ENCODE results near the gene ABCC5. TPM values are rescaled to one million over a fixed set of nuclear protein-coding genes. Genes with fewer than 3 reads are reported as not detected.
"Not testable (repeated sequence)": the region's sequence is repeated elsewhere in the genome, so short reads cannot be mapped to it uniquely, and the experiment has no call there.

Gene ABCC5
- total RNA-seq, 1 donor = 21.2 TPM

DNA sequence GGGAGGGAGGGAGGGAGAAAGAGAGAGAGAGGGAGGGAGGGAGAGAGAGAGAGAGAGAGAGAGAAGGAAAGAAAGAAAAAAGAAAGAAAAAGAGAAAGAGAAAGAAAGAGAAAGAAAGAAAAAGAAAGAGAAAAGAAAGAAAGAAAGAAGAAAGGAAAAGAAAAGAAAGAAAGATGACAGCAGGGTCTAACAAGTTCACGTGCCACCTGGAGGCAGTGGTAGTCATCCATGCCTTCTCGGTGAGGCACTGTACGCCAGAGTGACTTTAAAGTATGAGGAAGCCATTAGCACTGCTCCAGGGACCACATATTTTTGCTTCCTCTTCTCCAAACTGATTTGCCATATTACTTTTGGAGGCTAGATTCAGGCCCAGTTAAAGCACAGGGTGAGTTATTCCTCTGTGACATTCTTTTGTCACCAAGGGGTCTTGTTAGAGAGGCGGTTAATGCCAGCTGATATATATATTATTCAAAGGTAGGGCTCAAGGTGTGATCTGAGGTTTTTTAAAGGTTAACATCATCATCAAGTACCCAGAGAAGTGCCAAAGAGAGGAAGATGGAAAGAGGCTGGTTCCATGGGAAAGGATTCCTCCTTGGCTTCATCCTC, 13.6 kb upstream of the ABCC5 start, which contains the start of gene HTR3D:
HTR3D (plus strand) TSS at position 556 of the 606 bp plus-strand sequence; CDS start at position 556, 0 bp downstream.
- TF ChIP-seq, protein P1, sequence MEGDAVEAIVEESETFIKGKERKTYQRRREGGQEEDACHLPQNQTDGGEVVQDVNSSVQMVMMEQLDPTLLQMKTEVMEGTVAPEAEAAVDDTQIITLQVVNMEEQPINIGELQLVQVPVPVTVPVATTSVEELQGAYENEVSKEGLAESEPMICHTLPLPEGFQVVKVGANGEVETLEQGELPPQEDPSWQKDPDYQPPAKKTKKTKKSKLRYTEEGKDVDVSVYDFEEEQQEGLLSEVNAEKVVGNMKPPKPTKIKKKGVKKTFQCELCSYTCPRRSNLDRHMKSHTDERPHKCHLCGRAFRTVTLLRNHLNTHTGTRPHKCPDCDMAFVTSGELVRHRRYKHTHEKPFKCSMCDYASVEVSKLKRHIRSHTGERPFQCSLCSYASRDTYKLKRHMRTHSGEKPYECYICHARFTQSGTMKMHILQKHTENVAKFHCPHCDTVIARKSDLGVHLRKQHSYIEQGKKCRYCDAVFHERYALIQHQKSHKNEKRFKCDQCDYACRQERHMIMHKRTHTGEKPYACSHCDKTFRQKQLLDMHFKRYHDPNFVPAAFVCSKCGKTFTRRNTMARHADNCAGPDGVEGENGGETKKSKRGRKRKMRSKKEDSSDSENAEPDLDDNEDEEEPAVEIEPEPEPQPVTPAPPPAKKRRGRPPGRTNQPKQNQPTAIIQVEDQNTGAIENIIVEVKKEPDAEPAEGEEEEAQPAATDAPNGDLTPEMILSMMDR (IDR thresholded peaks at IDR 0.05; ENCODE audit: insufficient read depth, low read length) = no peak
- H3K4me3 ChIP-seq (ENCODE audit: low read depth, low read length) = no peak within 1 kb of the TSS
- no peak for DNase-seq (ENCODE audit: low read depth)

DNA sequence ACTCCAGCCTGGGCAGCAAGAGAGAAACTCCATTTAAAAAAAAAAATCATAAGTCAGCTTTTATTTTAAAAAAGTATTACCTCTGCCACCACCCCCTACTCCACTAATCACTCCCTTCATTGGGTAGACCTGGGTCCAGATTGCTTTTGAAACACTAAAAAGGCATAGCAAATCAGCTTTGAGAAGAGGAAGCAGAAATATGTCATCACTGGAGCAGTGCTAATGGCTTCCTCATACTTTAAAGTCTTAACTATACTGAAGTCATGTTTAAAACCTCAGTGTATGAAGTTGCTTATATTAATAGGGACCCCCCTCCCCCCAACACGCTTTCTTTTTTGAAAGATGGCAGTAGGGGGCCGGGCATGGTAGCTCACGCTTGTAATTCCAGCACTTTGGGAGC, 12.9 kb upstream of the ABCC5 start:
- TF ChIP-seq, protein P1 (IDR thresholded peaks at IDR 0.05; ENCODE audit: insufficient read depth, low read length) = no peak
- no peak for DNase-seq (ENCODE audit: low read depth)
- H3K4me3 ChIP-seq (ENCODE audit: low read depth, low read length) = no peak overlapping the region

GRCh38 chr3:184029443-184029842, 11.8 kb upstream of the ABCC5 start:
- no peak overlapping the region for H3K4me3 ChIP-seq (ENCODE audit: low read depth, low read length)
- DNase-seq (ENCODE audit: low read depth) = peak; percentile 48
- TF ChIP-seq, protein P1 (IDR thresholded peaks at IDR 0.05; ENCODE audit: insufficient read depth, low read length) = no peak

GRCh38 chr3:184028275-184028890, 10.7 kb upstream of the ABCC5 start:
- not testable (repeated sequence) for H3K4me3 ChIP-seq (ENCODE audit: low read depth, low read length); DNase-seq (ENCODE audit: low read depth)

DNA sequence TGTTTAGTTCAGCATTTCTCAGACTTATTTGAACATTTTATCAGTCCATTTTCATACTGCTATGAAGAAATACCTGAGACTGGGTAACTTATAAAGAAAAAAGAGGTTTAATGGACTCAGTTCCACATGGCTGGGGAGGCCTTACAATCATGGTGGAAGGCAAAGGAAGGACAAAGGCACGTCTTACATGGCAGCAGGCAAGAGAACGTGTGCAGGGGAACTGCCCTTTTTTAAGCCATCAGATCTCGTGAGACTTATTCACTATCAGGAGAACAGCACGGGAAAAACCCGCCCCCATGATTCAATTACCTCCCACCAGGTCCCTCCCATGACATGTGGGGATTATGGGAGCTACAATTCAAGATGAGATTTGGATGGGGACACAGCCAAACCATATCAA, 7.6 kb upstream of the ABCC5 start:
- not testable (repeated sequence) for DNase-seq (ENCODE audit: low read depth); H3K4me3 ChIP-seq (ENCODE audit: low read depth, low read length)

DNA sequence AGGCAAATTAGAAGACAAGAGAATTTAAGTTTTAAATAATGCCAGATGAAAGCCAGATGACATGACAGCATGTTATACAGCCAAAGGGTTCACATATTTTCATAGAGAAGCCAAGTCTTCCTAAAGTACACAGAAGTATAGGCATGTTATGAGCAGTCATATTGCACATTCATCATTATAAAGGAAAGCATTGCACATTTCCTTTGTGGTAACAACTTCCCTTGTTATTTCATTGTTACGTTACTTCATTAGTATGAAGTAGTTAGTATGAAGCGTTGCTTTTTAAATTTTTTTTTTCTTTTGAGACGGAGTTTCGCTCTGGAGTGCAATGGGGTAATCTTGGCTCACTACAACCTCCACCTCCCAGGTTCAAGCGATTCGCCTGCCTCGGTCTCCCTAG, 4.6 kb upstream of the ABCC5 start:
- no peak overlapping the region for H3K4me3 ChIP-seq (ENCODE audit: low read depth, low read length)
- TF ChIP-seq, protein P1 (IDR thresholded peaks at IDR 0.05; ENCODE audit: insufficient read depth, low read length) = no peak
- no peak for DNase-seq (ENCODE audit: low read depth)

- H3K4me3 ChIP-seq (ENCODE audit: low read depth, low read length) = peak overlapping the region; percentile 99
- TF ChIP-seq, protein P1 (IDR thresholded peaks at IDR 0.05; ENCODE audit: insufficient read depth, low read length) = no peak
- DNase-seq (ENCODE audit: low read depth) = no peak
These were observed 815 bp upstream of the ABCC5 start for GRCh38 chr3:184018424-184018973.
